ENCODE measurements around the gene WTIP. TPM values are rescaled to one million over a fixed set of nuclear protein-coding genes. Genes with fewer than 3 reads are reported as not detected.

WTIP gene
- total RNA-seq, 4 donors from 2014 or later: 1.6 to 8.1 (median 2.9) TPM

DNA sequence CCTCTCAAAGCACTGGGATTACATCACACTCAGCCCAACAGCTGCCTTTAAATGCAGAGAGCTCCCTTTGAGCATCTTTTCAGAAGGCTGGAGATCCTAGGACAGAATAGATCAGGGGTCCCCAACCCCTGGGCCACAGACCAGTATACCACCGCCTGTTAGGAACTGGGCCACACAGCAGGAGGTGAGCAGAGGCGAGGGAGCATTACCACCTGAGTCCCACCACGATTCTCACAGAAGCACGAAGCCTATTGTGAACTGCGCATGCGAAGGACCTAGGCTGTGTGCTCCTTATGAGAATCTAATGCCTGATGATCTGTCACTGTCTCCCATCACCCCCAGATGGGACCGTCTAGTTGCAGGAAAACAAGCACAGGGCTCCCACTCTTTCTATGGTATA, 2.2 kb upstream of the WTIP start:
- Histone ChIP-seq H3K4me3 (no peak overlapping the region), H3K9me3 (no peaks in the 10 kb centered on the region), H3K4me1 (peaks cover 4 to 18% of the 10 kb centered on the region in 2 donors), H3K27ac (no peak overlapping the region), H3K27me3 (no peaks in the 10 kb centered on the region), H3K36me3 (no peaks in the 10 kb centered on the region)
- no peak for ATAC-seq
- DNase-seq: peak in 1 of 2 donors; percentile 3
- TF ChIP-seq POLR2A (IDR thresholded peaks at IDR 0.05) (no peak), CTCF (IDR thresholded peaks at IDR 0.05 in 4 of 5, conservative IDR thresholded peaks at IDR 0.05 in 1 of 5) (no peak)
- intact Hi-C loops (cut with DNase I; ENCODE audit: low total_unique reads) (no loop called here), in situ Hi-C loops (cut with MboI; ENCODE audit: low sequenced_read_pairs in 4 of 4) (no loop called here)

DNA sequence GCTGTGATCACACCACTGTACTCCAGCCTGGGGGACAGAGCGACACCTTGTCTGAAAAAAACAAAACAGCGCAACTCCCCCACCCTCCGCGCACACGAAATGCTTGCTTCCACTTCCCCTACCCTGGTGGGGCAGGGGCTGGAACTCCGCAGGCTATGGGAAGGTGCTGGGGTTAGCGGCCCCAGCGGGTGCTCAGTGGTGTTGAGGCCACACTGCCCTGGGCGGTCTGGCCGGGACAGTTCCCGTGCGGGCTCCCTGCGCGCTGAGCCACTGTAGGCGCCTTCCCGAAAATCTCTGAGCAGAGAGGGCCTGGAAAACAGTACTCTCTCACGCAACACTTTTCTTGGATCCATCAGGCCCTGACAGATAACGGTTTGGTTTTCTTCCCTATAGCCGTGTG, 1.1 kb upstream of the WTIP start:
- ATAC-seq: no peak
- peaks cover 4 to 18% of the 10 kb centered on the region in 2 donors for H3K4me1 ChIP-seq
- intact Hi-C loops (cut with DNase I; ENCODE audit: low total_unique reads): no loop called here
- no peaks in the 10 kb centered on the region for H3K27me3 ChIP-seq
- peak overlapping the region in 2 of 4 donors; percentile 62 to 68 for H3K27ac ChIP-seq
- H3K4me3 ChIP-seq: peak overlapping the region in 1 of 4 donors; percentile 58
- no peak for TF ChIP-seq POLR2A (IDR thresholded peaks at IDR 0.05)
- in situ Hi-C loops (cut with MboI; ENCODE audit: low sequenced_read_pairs in 4 of 4): no loop called here
- H3K9me3 ChIP-seq: no peaks in the 10 kb centered on the region
- no peaks in the 10 kb centered on the region for H3K36me3 ChIP-seq
- peak in 1 of 2 donors; percentile 10 for DNase-seq

GRCh38 chr19:34481861-34482379, 362 bp downstream of the WTIP start:
- H3K4me3 ChIP-seq: peak overlapping the region; percentile 52 to 59 (median 58)
- intact Hi-C loops (cut with DNase I; ENCODE audit: low total_unique reads): no loop called here

GRCh38 chr19:34482380-34483250, 1.1 kb downstream of the WTIP start:
- H3K4me3 ChIP-seq: peak overlapping the region; percentile 52 to 59 (median 58)
- H3K9me3 ChIP-seq: no peaks in the 10 kb centered on the region
- H3K27ac ChIP-seq: peak overlapping the region; percentile 20 to 49 (median 44)
- H3K36me3 ChIP-seq: no peaks in the 10 kb centered on the region
- H3K4me1 ChIP-seq: peaks cover 4 to 18% of the 10 kb centered on the region in 2 donors
- ATAC-seq (no peak), DNase-seq (peak in 1 of 2 donors; percentile 10)
- TF ChIP-seq CTCF (IDR thresholded peaks at IDR 0.05 in 4 of 5, conservative IDR thresholded peaks at IDR 0.05 in 1 of 5): no peak
- no peak for TF ChIP-seq POLR2A (IDR thresholded peaks at IDR 0.05)
- in situ Hi-C loops (cut with MboI; ENCODE audit: low sequenced_read_pairs in 4 of 4): no loop called here
- H3K27me3 ChIP-seq: no peaks in the 10 kb centered on the region
- intact Hi-C loops (cut with DNase I; ENCODE audit: low total_unique reads): no loop called here

More at GRCh38 chr19:34481861-34482379, 362 bp downstream of the WTIP start:
- no peak for TF ChIP-seq CTCF (IDR thresholded peaks at IDR 0.05 in 4 of 5, conservative IDR thresholded peaks at IDR 0.05 in 1 of 5)
- no peak for TF ChIP-seq POLR2A (IDR thresholded peaks at IDR 0.05)
- DNase-seq: peak in 1 of 2 donors; percentile 7
- peak; percentile 37 to 46 for ATAC-seq
- Histone ChIP-seq H3K27ac (peak overlapping the region in 3 of 4 donors; percentile 43 to 49 (median 46)), H3K9me3 (no peaks in the 10 kb centered on the region), H3K27me3 (no peaks in the 10 kb centered on the region), H3K4me1 (peaks cover 4 to 18% of the 10 kb centered on the region in 2 donors), H3K36me3 (no peaks in the 10 kb centered on the region)
- in situ Hi-C loops (cut with MboI; ENCODE audit: low sequenced_read_pairs in 4 of 4): no loop called here

DNA sequence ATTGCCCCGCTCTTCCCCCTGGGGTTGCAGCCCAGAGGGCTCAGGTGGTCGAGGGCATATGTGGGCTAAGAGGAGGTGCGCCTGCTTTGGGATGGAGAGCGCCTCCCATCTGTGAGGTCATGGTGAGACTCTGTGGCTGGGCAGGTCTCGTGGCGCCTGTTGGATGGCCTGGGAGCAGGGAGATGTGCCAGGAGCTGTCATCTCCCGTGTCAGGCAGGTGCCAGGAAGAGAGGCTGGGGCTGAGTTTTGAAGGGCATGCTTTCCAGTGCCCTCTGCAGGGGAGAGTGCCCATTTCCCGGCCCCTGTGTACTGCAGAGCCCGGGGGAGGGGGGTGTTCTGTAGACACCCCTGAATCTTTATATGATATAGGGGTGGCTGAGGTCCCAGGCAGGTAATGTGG, 2.8 kb downstream of the WTIP start:
- Histone ChIP-seq H3K4me1 (peaks cover 4 to 18% of the 10 kb centered on the region in 2 donors), H3K27me3 (no peaks in the 10 kb centered on the region), H3K36me3 (no peaks in the 10 kb centered on the region), H3K4me3 (peak overlapping the region in 1 of 4 donors; percentile 58), H3K9me3 (no peaks in the 10 kb centered on the region), H3K27ac (no peak overlapping the region)
- peak in 1 of 2 donors; percentile 17 for DNase-seq
- in situ Hi-C loops (cut with MboI; ENCODE audit: low sequenced_read_pairs in 4 of 4): no loop called here
- ATAC-seq: no peak
- intact Hi-C loops (cut with DNase I; ENCODE audit: low total_unique reads): no loop called here
- TF ChIP-seq POLR2A (IDR thresholded peaks at IDR 0.05) (no peak), CTCF (IDR thresholded peaks at IDR 0.05 in 4 of 5, conservative IDR thresholded peaks at IDR 0.05 in 1 of 5) (no peak)

All from gastrocnemius medialis (tissue), 4 donors.